ENCODE data around the gene SUMF2.
"Not testable (repeated sequence)": the region's sequence is repeated elsewhere in the genome, so short reads cannot be mapped to it uniquely, and the experiment has no call there.

Gene SUMF2

GRCh38 chr7:56107954-56108258 lies 43.8 kb downstream of the SUMF2 start:
- no peak for DNase-seq

- DNase-seq, result no peak
These were observed 46.5 kb downstream of the SUMF2 start for GRCh38 chr7:56110611-56111010.

GRCh38 chr7:56112244-56112643 lies 48.2 kb downstream of the SUMF2 start:
- not testable (repeated sequence) for DNase-seq

- DNase-seq, result no peak
These were observed 51.9 kb downstream of the SUMF2 start, which contains the start of gene NUPR2 for GRCh38 chr7:56115852-56116538. Gene NUPR2 (minus strand): TSS chr7:56116417. CDS start chr7:56116314, 103 bp downstream.

DNA sequence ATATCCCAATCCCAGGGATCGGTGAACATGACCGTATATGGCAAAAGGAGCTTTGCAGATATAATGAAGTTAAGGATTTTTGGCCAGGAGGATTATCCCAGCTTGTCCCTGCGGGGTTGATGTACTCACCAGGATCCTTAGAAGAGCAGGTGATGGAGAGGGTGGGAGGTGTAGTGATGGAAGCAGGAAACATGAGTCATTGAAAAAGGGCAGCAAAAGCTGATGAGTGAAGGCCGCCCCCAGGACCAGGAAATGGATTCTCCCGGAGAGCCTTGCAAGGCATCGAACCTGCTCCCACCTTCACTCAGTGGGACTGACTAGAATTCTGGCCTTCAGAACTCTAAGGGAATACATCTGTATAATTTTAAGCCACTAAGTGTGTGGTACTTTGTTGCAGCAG lies 57.4 kb downstream of the SUMF2 start:
- DNase-seq, result no peak

DNA sequence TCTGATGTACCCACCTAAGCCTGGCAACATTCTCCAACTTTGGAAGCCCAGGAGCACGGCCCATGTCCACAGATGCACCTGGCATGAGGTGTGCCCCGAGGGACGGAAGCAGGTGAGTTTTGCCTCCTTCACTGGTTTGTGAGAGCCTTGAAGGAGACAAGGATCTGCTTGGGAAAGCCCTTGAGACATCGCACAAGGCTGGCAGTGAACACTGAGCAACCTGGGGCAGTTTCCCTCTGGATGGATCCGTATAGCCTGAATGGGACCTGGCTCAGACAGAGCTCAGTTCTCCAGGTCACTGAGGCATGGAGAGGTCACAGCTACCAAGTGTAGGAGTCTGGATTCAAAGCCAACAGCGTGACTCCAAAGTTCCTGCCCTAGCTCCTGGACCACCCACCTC lies 60.9 kb downstream of the SUMF2 start:
- DNase-seq, result no peak

DNA sequence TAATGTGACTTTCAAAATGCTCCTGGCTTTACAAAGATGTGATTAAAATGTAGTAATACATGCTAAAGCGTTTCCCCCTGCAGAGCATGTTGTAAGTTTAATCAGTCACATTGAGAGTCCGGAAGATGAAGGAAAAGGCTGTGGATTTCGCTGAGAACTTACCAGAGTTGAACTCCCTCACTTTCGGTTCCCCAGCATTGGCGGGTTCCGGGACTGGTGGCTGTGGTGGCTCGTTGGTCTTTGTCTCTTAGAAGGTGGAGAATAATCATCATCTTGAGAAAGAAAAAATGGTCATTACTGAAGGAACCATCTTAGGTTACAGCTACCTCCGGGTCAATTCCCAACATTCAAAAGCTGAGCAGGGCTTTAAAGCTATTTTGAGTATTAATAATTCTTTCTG lies 61.7 kb downstream of the SUMF2 start:
- DNase-seq, result no peak

GRCh38 chr7:56127241-56127975 lies 63.3 kb downstream of the SUMF2 start:
- no peak for DNase-seq
